ENCODE data around the gene COL4A6.

COL4A6 gene

DNA sequence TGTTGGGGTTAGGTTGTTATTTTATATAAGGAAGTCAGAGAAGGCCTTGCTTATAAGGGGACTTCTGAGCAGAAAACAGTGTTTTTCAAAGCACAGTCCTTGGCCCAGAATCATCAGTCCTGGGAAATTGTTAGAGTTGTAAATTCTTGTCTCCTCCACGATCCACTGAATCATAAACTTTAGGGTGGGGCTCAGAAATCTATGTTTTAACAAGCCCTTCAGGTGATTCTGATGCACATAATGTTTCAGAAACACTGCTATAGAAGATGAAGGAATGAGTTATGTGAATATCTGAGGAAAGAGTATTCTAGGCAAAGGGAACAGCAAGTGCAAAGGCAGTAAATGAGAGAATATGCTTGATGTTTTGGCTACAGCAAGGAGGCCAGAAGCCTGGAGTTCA lies 121.8 kb downstream of the COL4A6 start:
- peaks cover 3% of the 10 kb centered on the region; the same call in 1 of the 2 replicates for H3K4me1 ChIP-seq (ENCODE audit: control insufficient read depth, insufficient read depth, low read length)
- no peaks in the 10 kb centered on the region for H3K36me3 ChIP-seq (ENCODE audit: control insufficient read depth in 2 of 2, insufficient read depth in 1 of 2, low read length in 2 of 2)
- no peak overlapping the region for H3K4me3 ChIP-seq (ENCODE audit: low read depth, low read length)
- H3K9me3 ChIP-seq (ENCODE audit: control insufficient read depth, insufficient read depth, low read depth, low read length): no peaks in the 10 kb centered on the region
- CTCF ChIA-PET: interaction anchor here (0.6 kb wide), 1 partner anchor 82 kb away, joined by 3 read pairs; no protein-coding TSS in a partner anchor
- no peak overlapping the region for H3K27ac ChIP-seq (ENCODE audit: extremely low read depth, low read depth, low read length)
- TF ChIP-seq ZNF624 (tag by site-specific recombination; IDR thresholded peaks at IDR 0.05) (no peak), ZNF585B (tag by site-specific recombination; IDR thresholded peaks at IDR 0.05) (no peak), ZNF626 (tag by site-specific recombination; IDR thresholded peaks at IDR 0.05) (no peak), ZNF426 (tag by site-specific recombination; IDR thresholded peaks at IDR 0.05) (no peak), ZBTB10 (tag by site-specific recombination; IDR thresholded peaks at IDR 0.05) (no peak), SP3 (tag by site-specific recombination; IDR thresholded peaks at IDR 0.05) (no peak), ZNF324 (tag by site-specific recombination; IDR thresholded peaks at IDR 0.05) (no peak), ZNF146 (tag by site-specific recombination; IDR thresholded peaks at IDR 0.05) (no peak), KLF16 (tag by site-specific recombination; IDR thresholded peaks at IDR 0.05) (no peak), ZSCAN16 (tag by site-specific recombination; IDR thresholded peaks at IDR 0.05) (no peak)
- TF ChIP-seq, protein P1, sequence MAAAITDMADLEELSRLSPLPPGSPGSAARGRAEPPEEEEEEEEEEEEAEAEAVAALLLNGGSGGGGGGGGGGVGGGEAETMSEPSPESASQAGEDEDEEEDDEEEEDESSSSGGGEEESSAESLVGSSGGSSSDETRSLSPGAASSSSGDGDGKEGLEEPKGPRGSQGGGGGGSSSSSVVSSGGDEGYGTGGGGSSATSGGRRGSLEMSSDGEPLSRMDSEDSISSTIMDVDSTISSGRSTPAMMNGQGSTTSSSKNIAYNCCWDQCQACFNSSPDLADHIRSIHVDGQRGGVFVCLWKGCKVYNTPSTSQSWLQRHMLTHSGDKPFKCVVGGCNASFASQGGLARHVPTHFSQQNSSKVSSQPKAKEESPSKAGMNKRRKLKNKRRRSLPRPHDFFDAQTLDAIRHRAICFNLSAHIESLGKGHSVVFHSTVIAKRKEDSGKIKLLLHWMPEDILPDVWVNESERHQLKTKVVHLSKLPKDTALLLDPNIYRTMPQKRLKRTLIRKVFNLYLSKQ (tag by site-specific recombination; IDR thresholded peaks at IDR 0.05; ENCODE audit: borderline replicate concordance): no peak
- POLR2A ChIA-PET: no interaction called here

DNA sequence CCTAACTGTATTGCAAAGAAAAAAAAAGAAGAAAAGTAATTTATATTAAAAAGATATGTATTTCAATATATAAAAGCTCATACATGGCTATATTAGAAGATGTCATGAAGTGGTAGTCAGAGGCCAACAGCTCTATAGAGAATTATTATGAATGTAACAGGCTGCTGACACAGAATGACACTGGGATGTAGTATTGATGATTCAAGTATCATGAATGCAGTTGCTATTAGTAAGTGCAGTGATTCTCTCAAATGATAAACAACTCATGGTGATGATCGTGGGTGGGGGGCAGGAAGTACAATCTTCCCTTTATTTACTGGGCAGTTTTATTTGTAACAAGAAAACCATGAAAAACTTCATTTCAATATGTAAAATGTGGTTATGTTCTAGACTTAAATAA lies 124.6 kb downstream of the COL4A6 start:
- no peak overlapping the region for H3K4me3 ChIP-seq (ENCODE audit: low read depth, low read length)
- H3K27ac ChIP-seq (ENCODE audit: extremely low read depth, low read depth, low read length): no peak overlapping the region
- H3K36me3 ChIP-seq (ENCODE audit: control insufficient read depth in 2 of 2, insufficient read depth in 1 of 2, low read length in 2 of 2): no peaks in the 10 kb centered on the region
- ChIA-PET CTCF (no interaction called here), POLR2A (no interaction called here)
- H3K9me3 ChIP-seq (ENCODE audit: control insufficient read depth, insufficient read depth, low read depth, low read length): no peaks in the 10 kb centered on the region
- H3K4me1 ChIP-seq (ENCODE audit: control insufficient read depth, insufficient read depth, low read length): peaks cover 10% of the 10 kb centered on the region; the same call in 1 of the 2 replicates
- TF ChIP-seq ZBTB26 (tag by site-specific recombination; optimal IDR thresholded peaks at IDR 0.05) (no peak), ZNF19 (tag by site-specific recombination; IDR thresholded peaks at IDR 0.05; ENCODE audit: low read depth) (no peak), ZFP37 (tag by site-specific recombination; IDR thresholded peaks at IDR 0.05) (no peak), ZNF645 (tag by site-specific recombination; IDR thresholded peaks at IDR 0.05) (no peak), ZSCAN5A (tag by site-specific recombination; IDR thresholded peaks at IDR 0.05) (no peak)
- TF ChIP-seq, protein P2, sequence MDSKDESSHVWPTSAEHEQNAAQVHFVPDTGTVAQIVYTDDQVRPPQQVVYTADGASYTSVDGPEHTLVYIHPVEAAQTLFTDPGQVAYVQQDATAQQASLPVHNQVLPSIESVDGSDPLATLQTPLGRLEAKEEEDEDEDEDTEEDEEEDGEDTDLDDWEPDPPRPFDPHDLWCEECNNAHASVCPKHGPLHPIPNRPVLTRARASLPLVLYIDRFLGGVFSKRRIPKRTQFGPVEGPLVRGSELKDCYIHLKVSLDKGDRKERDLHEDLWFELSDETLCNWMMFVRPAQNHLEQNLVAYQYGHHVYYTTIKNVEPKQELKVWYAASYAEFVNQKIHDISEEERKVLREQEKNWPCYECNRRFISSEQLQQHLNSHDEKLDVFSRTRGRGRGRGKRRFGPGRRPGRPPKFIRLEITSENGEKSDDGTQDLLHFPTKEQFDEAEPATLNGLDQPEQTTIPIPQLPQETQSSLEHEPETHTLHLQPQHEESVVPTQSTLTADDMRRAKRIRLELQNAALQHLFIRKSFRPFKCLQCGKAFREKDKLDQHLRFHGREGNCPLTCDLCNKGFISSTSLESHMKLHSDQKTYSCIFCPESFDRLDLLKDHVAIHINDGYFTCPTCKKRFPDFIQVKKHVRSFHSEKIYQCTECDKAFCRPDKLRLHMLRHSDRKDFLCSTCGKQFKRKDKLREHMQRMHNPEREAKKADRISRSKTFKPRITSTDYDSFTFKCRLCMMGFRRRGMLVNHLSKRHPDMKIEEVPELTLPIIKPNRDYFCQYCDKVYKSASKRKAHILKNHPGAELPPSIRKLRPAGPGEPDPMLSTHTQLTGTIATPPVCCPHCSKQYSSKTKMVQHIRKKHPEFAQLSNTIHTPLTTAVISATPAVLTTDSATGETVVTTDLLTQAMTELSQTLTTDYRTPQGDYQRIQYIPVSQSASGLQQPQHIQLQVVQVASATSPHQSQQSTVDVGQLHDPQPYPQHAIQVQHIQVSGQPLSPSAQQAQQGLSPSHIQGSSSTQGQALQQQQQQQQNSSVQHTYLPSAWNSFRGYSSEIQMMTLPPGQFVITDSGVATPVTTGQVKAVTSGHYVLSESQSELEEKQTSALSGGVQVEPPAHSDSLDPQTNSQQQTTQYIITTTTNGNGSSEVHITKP (tag by site-specific recombination; IDR thresholded peaks at IDR 0.05): no peak
- TF ChIP-seq, protein P3, sequence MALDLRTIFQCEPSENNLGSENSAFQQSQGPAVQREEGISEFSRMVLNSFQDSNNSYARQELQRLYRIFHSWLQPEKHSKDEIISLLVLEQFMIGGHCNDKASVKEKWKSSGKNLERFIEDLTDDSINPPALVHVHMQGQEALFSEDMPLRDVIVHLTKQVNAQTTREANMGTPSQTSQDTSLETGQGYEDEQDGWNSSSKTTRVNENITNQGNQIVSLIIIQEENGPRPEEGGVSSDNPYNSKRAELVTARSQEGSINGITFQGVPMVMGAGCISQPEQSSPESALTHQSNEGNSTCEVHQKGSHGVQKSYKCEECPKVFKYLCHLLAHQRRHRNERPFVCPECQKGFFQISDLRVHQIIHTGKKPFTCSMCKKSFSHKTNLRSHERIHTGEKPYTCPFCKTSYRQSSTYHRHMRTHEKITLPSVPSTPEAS (tag by site-specific recombination; IDR thresholded peaks at IDR 0.05): no peak
